CD4-positive, alpha-beta T cell (primary cell): ENCODE results near the gene IQSEC1. TPM values are rescaled to one million over a fixed set of nuclear protein-coding genes. Genes with fewer than 3 reads are reported as not detected.

Source experiments
- ATAC-seq: fragments of 200-7000 bp; cut with Tn5 transposase; one replicate; pipeline ENCODE4 v1.10.0; 2022; ENCODE audit warnings: mild to moderate bottlenecking; ENCODE audit not compliant: poor library complexity
- CTCF ChIA-PET: fragments of 350-600 bp; sonication (Branson Sonifier 250); formaldehyde crosslinking; loops from one replicate; lab custom pipeline; 2021; ENCODE audit warnings: antibody characterized with exemption, inconsistent platforms; lab: Charles Lee
- POLR2A ChIA-PET: fragments of 350-600 bp; sonication (Branson Sonifier 250); formaldehyde crosslinking; loops from one replicate; lab custom pipeline; 2021; ENCODE audit warnings: antibody characterized with exemption, inconsistent platforms; lab: Charles Lee
- DNase-seq, 14 experiments: peaks; one replicate each; pipeline ENCODE4 v3.0.0-alpha.2; 2013 to 2020; ENCODE audit warnings: mixed read lengths in 2 of 14
- H3K27ac ChIP-seq, 2 donors: one replicate each; pipeline versions ENCODE4 v1.5.1 to v1.7.0; 2013; ENCODE audit warnings: low read length in 2 of 2, low read depth in 1 of 2, mild to moderate bottlenecking in 1 of 2
- H3K27me3 ChIP-seq, 2 experiments: 1 replicate in 1 of 2; 2 replicates in 1 of 2; pipeline versions ENCODE4 v1.6.1 to v1.7.0; 2013; ENCODE audit warnings: low read length in 2 of 2, control low read depth in 1 of 2, mild to moderate bottlenecking in 1 of 2, moderate library complexity in 1 of 2; ENCODE audit not compliant: insufficient read depth in 2 of 2, control insufficient read depth in 1 of 2
- H3K36me3 ChIP-seq: one replicate; pipeline ENCODE4 v1.6.1; 2013; ENCODE audit warnings: low read length, control low read depth; ENCODE audit not compliant: insufficient read depth
- H3K4me1 ChIP-seq: one replicate; pipeline ENCODE4 v1.6.1; 2013; ENCODE audit warnings: low read length, control low read depth; ENCODE audit not compliant: insufficient read depth
- H3K4me3 ChIP-seq: one replicate; pipeline ENCODE4 v1.5.1; 2013; ENCODE audit warnings: mild to moderate bottlenecking, low read length, moderate library complexity
- H3K9me3 ChIP-seq, 2 experiments: 1 replicate in 1 of 2; 2 replicates in 1 of 2; pipeline versions ENCODE4 v1.6.1 to v1.7.0; 2013; ENCODE audit warnings: low read length in 2 of 2, mild to moderate bottlenecking in 2 of 2, control low read depth in 1 of 2, moderate library complexity in 1 of 2; ENCODE audit not compliant: control insufficient read depth in 1 of 2, insufficient read depth in 1 of 2
- H3K27ac Mint-ChIP-seq: one replicate; pipeline ENCODE4 v1.8.0; 2020; ENCODE audit warnings: mixed read lengths
- H3K27me3 Mint-ChIP-seq: one replicate; pipeline ENCODE4 v1.8.0; 2021; ENCODE audit warnings: mixed read lengths
- H3K36me3 Mint-ChIP-seq: one replicate; pipeline ENCODE4 v1.8.0; 2021; ENCODE audit warnings: low read depth, mixed read lengths
- H3K4me1 Mint-ChIP-seq: one replicate; pipeline ENCODE4 v1.8.0; 2021; ENCODE audit warnings: low read depth, mixed read lengths
- H3K4me3 Mint-ChIP-seq: one replicate; pipeline ENCODE4 v1.8.0; 2020; ENCODE audit warnings: mild to moderate bottlenecking, mixed read lengths
- H3K9me3 Mint-ChIP-seq: one replicate; pipeline ENCODE4 v1.8.0; 2020; ENCODE audit warnings: mixed read lengths
- CTCF ChIP-seq: fragments of 200-600 bp; IDR thresholded peaks from one replicate; pipeline ENCODE4 v1.8.0; 2022; ENCODE audit warnings: antibody characterized with exemption, mild to moderate bottlenecking
- intact Hi-C, 2 experiments: fragments of 100-400 bp; cut with DNase I in 1 of 2; cut with micrococcal nuclease in 1 of 2; formaldehyde crosslinking; loops; one replicate each; pipeline versions ENCODE4 v1.15.1 to v1.9.0; 2023 to 2025; cut with DNase I, micrococcal nuclease
- total RNA-seq, 174 experiments: library from RNA in 2 of 174; stranded (reverse) in 2 of 174; gene quantifications; one replicate each; pipeline ENCODE4 v1.2.3 and lab custom pipeline; 2021 to 2026

IQSEC1 gene
- total RNA-seq, 2 experiments from 2014 or later, result 102 to 108 TPM

GRCh38 chr3:12916159-12916558 is 157.1 kb downstream of the IQSEC1 start:
- CTCF ChIA-PET, result no interaction called here
- TF ChIP-seq CTCF, result no peak
- peaks cover 83% of the 10 kb centered on the region for H3K36me3 Mint-ChIP-seq
- H3K9me3 Mint-ChIP-seq, result no peaks in the 10 kb centered on the region
- ATAC-seq, result peak; percentile 55
- H3K27me3 Mint-ChIP-seq, result no peaks in the 10 kb centered on the region
- peaks cover 31% of the 10 kb centered on the region for H3K4me1 Mint-ChIP-seq
- POLR2A ChIA-PET, result no interaction called here
- DNase-seq, result peak in 7 of 14 experiments; percentile 8 to 70 (median 18)
- peak overlapping the region in 1 of 2 donors; percentile 40 for H3K27ac ChIP-seq
- H3K4me3 ChIP-seq, result no peak overlapping the region
- intact Hi-C loops, result no loop called here
- H3K27me3 ChIP-seq, result no peaks in the 10 kb centered on the region
- H3K27ac Mint-ChIP-seq, result peak overlapping the region; percentile 81
- H3K36me3 ChIP-seq, result peaks cover 99% of the 10 kb centered on the region
- H3K9me3 ChIP-seq, result no peaks in the 10 kb centered on the region
- H3K4me1 ChIP-seq, result peaks cover 43% of the 10 kb centered on the region
- H3K4me3 Mint-ChIP-seq, result peak overlapping the region; percentile 15

- Histone ChIP-seq H3K27ac (no peak overlapping the region), H3K9me3 (no peaks in the 10 kb centered on the region), H3K4me1 (peaks cover 36% of the 10 kb centered on the region), H3K27me3 (no peaks in the 10 kb centered on the region), H3K36me3 (peaks cover 99% of the 10 kb centered on the region), H3K4me3 (no peak overlapping the region)
- H3K4me1 Mint-ChIP-seq, result peaks cover 31% of the 10 kb centered on the region
- DNase-seq (no peak), ATAC-seq (no peak)
- CTCF ChIA-PET, result no interaction called here
- H3K27ac Mint-ChIP-seq, result peak overlapping the region; percentile 63
- H3K9me3 Mint-ChIP-seq, result no peaks in the 10 kb centered on the region
- POLR2A ChIA-PET, result no interaction called here
- no peak for TF ChIP-seq CTCF
- peaks cover 82% of the 10 kb centered on the region for H3K36me3 Mint-ChIP-seq
- H3K27me3 Mint-ChIP-seq, result no peaks in the 10 kb centered on the region
- intact Hi-C loops, result no loop called here
- no peak overlapping the region for H3K4me3 Mint-ChIP-seq
Measured at GRCh38 chr3:12914088-12914487, 159.1 kb downstream of the IQSEC1 start.

GRCh38 chr3:12911881-12912415 is 161.3 kb downstream of the IQSEC1 start:
- Mint-ChIP-seq H3K4me1 (peaks cover 20% of the 10 kb centered on the region), H3K36me3 (peaks cover 90% of the 10 kb centered on the region), H3K9me3 (no peaks in the 10 kb centered on the region), H3K27ac (no peak overlapping the region), H3K27me3 (no peaks in the 10 kb centered on the region), H3K4me3 (no peak overlapping the region)
- no peak for ATAC-seq
- ChIA-PET POLR2A (no interaction called here), CTCF (no interaction called here)
- no peak for TF ChIP-seq CTCF
- DNase-seq, result no peak
- Histone ChIP-seq H3K9me3 (no peaks in the 10 kb centered on the region), H3K36me3 (peaks cover 97% of the 10 kb centered on the region), H3K4me3 (no peak overlapping the region), H3K27ac (no peak overlapping the region), H3K4me1 (peaks cover 15% of the 10 kb centered on the region), H3K27me3 (no peaks in the 10 kb centered on the region)
- intact Hi-C loops, result no loop called here
